ENCODE data around the gene KLHL29.

DNA sequence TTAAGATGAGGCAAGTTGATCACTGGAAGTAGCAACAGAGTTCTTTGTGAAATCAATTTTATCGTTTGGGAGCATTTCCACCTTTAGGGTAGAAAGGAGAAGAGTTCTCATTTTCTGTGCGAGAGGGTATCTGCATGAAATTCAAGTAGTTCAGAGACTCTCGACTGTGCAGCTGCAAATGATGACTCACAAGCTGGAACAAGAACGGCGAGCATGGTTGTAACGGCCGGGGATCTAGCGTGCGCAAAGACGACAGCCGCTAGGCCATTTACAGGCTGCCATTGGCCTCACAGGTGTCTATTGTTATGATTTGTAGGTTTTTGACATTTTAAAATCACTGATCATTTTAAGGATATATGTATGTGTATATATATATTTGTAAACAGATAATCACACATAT, 5.2 kb downstream of the KLHL29 start:
- no peak for TF ChIP-seq POLR2A (IDR thresholded peaks at IDR 0.05)
- TF ChIP-seq, protein P1, sequence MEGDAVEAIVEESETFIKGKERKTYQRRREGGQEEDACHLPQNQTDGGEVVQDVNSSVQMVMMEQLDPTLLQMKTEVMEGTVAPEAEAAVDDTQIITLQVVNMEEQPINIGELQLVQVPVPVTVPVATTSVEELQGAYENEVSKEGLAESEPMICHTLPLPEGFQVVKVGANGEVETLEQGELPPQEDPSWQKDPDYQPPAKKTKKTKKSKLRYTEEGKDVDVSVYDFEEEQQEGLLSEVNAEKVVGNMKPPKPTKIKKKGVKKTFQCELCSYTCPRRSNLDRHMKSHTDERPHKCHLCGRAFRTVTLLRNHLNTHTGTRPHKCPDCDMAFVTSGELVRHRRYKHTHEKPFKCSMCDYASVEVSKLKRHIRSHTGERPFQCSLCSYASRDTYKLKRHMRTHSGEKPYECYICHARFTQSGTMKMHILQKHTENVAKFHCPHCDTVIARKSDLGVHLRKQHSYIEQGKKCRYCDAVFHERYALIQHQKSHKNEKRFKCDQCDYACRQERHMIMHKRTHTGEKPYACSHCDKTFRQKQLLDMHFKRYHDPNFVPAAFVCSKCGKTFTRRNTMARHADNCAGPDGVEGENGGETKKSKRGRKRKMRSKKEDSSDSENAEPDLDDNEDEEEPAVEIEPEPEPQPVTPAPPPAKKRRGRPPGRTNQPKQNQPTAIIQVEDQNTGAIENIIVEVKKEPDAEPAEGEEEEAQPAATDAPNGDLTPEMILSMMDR (IDR thresholded peaks at IDR 0.05), result no peak

Data from thyroid gland (tissue), 4 donors.